ENCODE measurements around the gene SKAP1.

- no peak for TF ChIP-seq CTCF (IDR thresholded peaks at IDR 0.05; ENCODE audit: insufficient read depth, low read length, poor library complexity, severe bottlenecking)
- no peak for TF ChIP-seq EZH2phosphoT487 (conservative IDR thresholded peaks at IDR 0.05; ENCODE audit: low read length)
These were observed 210.4 kb downstream of the SKAP1 start for GRCh38 chr17:48219617-48220016.

Measured in SU-DHL-6 (cell line).